ENCODE results near the gene ADAMTSL4. TPM values are rescaled to one million over a fixed set of nuclear protein-coding genes. Genes with fewer than 3 reads are reported as not detected.

Gene ADAMTSL4
- total and polyA plus RNA-seq, 9 of the 15 experiments (the other 6 are each of a cell fraction or from before 2014, with no cell fraction given) = 12.7 to 212 (median 35.6) TPM

DNA sequence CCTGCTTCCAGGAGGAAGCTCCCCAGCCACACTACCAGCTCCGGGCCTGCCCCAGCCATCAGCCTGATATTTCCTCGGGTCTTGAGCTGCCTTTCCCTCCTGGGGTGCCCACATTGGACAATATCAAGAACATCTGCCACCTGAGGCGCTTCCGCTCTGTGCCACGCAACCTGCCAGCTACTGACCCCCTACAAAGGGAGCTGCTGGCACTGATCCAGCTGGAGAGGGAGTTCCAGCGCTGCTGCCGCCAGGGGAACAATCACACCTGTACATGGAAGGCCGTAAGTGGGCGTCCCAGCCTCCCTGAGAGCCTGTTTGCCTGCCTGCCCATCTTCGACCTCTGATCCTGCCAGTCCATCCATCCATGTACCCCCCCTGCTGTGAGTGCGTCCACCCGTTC, 37.7 kb upstream of the ADAMTSL4 start:
- H2AFZ ChIP-seq (ENCODE audit: low read depth, low read length) = no peak overlapping the region
- CTCF ChIA-PET (ENCODE audit: low intra/inter-chr PET ratio) = no interaction called here

More for the DNA sequence above, 37.7 kb upstream of the ADAMTSL4 start:
- Histone ChIP-seq H3K9ac (ENCODE audit: insufficient read depth in 1 of 2, low read depth in 2 of 2, low read length in 2 of 2) (peak overlapping the region in 1 of 2 experiments; percentile 46; a peak in 2 of 4 replicates), H3K27me3 (ENCODE audit: control insufficient read depth in 2 of 2, insufficient read depth in 2 of 2, low read length in 2 of 2) (no peaks in the 10 kb centered on the region), H3K4me2 (ENCODE audit: insufficient read depth, low read length) (no peak overlapping the region), H3K9me1 (ENCODE audit: control insufficient read depth, insufficient read depth, low read length) (no peaks in the 10 kb centered on the region), H3K79me2 (ENCODE audit: control insufficient read depth, insufficient read depth, low read length) (peaks cover 25% of the 10 kb centered on the region; the same call in 2 of the 3 replicates), H3K4me3 (no peak overlapping the region), H3K36me3 (ENCODE audit: control insufficient read depth, insufficient read depth, low read length) (peaks cover 39% of the 10 kb centered on the region), H3K4me1 (replicated peaks in 1 of 2; ENCODE audit: control insufficient read depth in 2 of 2, insufficient read depth in 2 of 2, low read length in 2 of 2) (peaks cover 58 to 64% of the 10 kb centered on the region in 2 experiments), H3K27ac (ENCODE audit: extremely low read depth, low read depth, low read length) (no peak overlapping the region), H4K20me1 (replicated peaks; ENCODE audit: control insufficient read depth, insufficient read depth, low read length) (no peaks in the 10 kb centered on the region), H3K9me3 (replicated peaks; ENCODE audit: control insufficient read depth, insufficient read depth, low read depth, low read length) (no peaks in the 10 kb centered on the region)
- no peak for FAIRE-seq
- no peak for DNase-seq (ENCODE audit: extremely low read depth in 1 of 4, low spot score in 3 of 4)
- BruUV-seq (replicated peaks) = no TSS peak
- POLR2A ChIA-PET = no interaction called here
- TF ChIP-seq EP300 (IDR thresholded peaks at IDR 0.05; ENCODE audit: low read length) (no peak), POLR2G (IDR thresholded peaks at IDR 0.05; ENCODE audit: low read depth, low read length) (0 out of 2 replicates have a peak, but pooled peaks have one; percentile 17), LARP7 (IDR thresholded peaks at IDR 0.05) (no peak), RBFOX2 (IDR thresholded peaks at IDR 0.05; ENCODE audit: low read depth, low read length) (0 out of 2 replicates have a peak, but pooled peaks have one; percentile 34), XRCC4 (IDR thresholded peaks at IDR 0.05; ENCODE audit: extremely low read depth, insufficient read depth, insufficient read length) (no peak), NFIC (IDR thresholded peaks at IDR 0.05) (peak; percentile 68), GTF2E2 (tag; IDR thresholded peaks at IDR 0.05) (no peak)
- TF ChIP-seq, protein P1, sequence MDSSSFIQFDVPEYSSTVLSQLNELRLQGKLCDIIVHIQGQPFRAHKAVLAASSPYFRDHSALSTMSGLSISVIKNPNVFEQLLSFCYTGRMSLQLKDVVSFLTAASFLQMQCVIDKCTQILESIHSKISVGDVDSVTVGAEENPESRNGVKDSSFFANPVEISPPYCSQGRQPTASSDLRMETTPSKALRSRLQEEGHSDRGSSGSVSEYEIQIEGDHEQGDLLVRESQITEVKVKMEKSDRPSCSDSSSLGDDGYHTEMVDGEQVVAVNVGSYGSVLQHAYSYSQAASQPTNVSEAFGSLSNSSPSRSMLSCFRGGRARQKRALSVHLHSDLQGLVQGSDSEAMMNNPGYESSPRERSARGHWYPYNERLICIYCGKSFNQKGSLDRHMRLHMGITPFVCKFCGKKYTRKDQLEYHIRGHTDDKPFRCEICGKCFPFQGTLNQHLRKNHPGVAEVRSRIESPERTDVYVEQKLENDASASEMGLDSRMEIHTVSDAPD (CRISPR knock-in tag; IDR thresholded peaks at IDR 0.05) = no peak
- no peak for ATAC-seq
- WGBS (ENCODE audit: insufficient coverage, low coverage, missing lambda C conversion rate) = 89% methylated on average over 12 of the region's 12 CpGs
- intact Hi-C loops (cut with micrococcal nuclease) = no loop called here
- in situ Hi-C loops (cut with MboI) = no loop called here

Measured in K562 (cell line).